GM12891 (cell line): ENCODE results near the gene ATP6V0E2.

ENCODE experiments used
- POLR2A ChIP-seq: IDR thresholded peaks from 2 replicates; pipeline ENCODE4 v1.6.1; 2011; ENCODE audit warnings: low read depth, low read length, control low read depth
- POLR2AphosphoS5 ChIP-seq: IDR thresholded peaks from 2 replicates; pipeline ENCODE4 v1.6.1; 2011; ENCODE audit warnings: low read depth, low read length, control low read depth
- SPI1 ChIP-seq: IDR thresholded peaks from 2 replicates; pipeline ENCODE4 v1.6.1; 2011; ENCODE audit warnings: low read depth, low read length, control low read depth

DNA sequence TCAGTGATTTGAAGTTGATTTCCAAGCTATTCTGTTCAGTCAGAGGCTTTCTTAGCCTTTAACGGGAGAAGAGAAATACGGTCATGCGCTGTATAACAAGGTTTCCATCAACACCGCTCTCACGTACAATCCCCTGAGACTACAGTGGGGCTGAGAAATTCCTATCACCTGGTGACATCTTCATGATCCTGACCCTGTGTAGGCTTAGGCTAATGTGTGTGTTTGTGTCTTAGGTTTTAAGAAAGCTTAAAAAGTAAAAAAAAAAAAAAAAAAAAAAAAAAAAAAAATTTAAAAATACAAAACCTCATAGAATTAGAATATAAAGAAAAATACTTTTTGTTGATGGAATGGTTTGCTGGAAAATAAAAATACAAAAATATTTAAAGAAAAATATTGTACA lies 33.8 kb upstream of the ATP6V0E2 start:
- TF ChIP-seq POLR2AphosphoS5 (no peak), POLR2A (no peak), SPI1 (no peak)
